GM23338 (cell line): ENCODE measurements around the gene PROKR2.

Experiments
- CTCF ChIP-seq, 2 experiments: fragments of 200-600 bp in 1 of 2; sonication (generic) in 1 of 2; conservative IDR thresholded peaks; 2 replicates each; pipeline versions ENCODE4 v1.5.1 to v1.6.1; 2016 to 2017; ENCODE audit warnings: antibody characterized with exemption in 2 of 2, low read depth in 2 of 2, mild to moderate bottlenecking in 2 of 2, moderate library complexity in 1 of 2
- REST ChIP-seq: IDR thresholded peaks from one replicate; pipeline ENCODE4 v1.6.1; 2018; ENCODE audit warnings: antibody characterized with exemption; ENCODE audit not compliant: unreplicated experiment

- TF ChIP-seq REST (no peak), CTCF (conservative IDR thresholded peaks at IDR 0.05; ENCODE audit: low read depth in 2 of 2) (no peak)
Measured at GRCh38 chr20:5364136-5364821, 47.5 kb upstream of the PROKR2 start.
